Endothelial cell of umbilical vein (primary cell): ENCODE results near the gene EVC2.

ENCODE experiments used
- CTCF ChIP-seq, 2 donors: IDR thresholded peaks; 1 replicate in 1 of 2; 2 replicates in 1 of 2; pipeline ENCODE4 v1.5.1; 2011; ENCODE audit warnings: low read length in 2 of 2, mild to moderate bottlenecking in 2 of 2, moderate library complexity in 2 of 2, control low read depth in 1 of 2, inconsistent platforms in 1 of 2, low read depth in 1 of 2; ENCODE audit not compliant: insufficient read depth in 1 of 2; ENCODE audit errors: extremely low read depth in 1 of 2
- EZH2 ChIP-seq: IDR thresholded peaks from 2 replicates; pipeline ENCODE4 v1.6.1; 2012; ENCODE audit warnings: borderline replicate concordance, low read depth, mild to moderate bottlenecking, moderate library complexity, low read length, inconsistent platforms; ENCODE audit not compliant: severe bottlenecking
- FOS ChIP-seq: IDR thresholded peaks from 2 replicates; pipeline ENCODE4 v1.6.1; 2011; ENCODE audit warnings: mild to moderate bottlenecking, low read length, moderate library complexity, borderline replicate concordance; ENCODE audit not compliant: insufficient read depth
- GATA2 ChIP-seq: IDR thresholded peaks from 2 replicates; pipeline ENCODE4 v1.7.0; 2011; ENCODE audit warnings: low read depth, mild to moderate bottlenecking, moderate library complexity, mixed read lengths, low read length; ENCODE audit not compliant: insufficient read length, insufficient read depth
- JUN ChIP-seq: IDR thresholded peaks from 2 replicates; pipeline ENCODE4 v1.6.1; 2011; ENCODE audit warnings: borderline replicate concordance, low read depth; ENCODE audit not compliant: insufficient read length, insufficient read depth
- MAX ChIP-seq: IDR thresholded peaks from 2 replicates; pipeline ENCODE4 v1.6.1; 2011; ENCODE audit not compliant: insufficient read depth, insufficient read length
- MYC ChIP-seq: IDR thresholded peaks from one replicate; pipeline ENCODE4 v1.6.1; 2011; ENCODE audit warnings: mild to moderate bottlenecking, low read depth, low read length
- POLR2A ChIP-seq: IDR thresholded peaks from 2 replicates; pipeline ENCODE4 v1.6.1; 2012; ENCODE audit warnings: low read depth, mild to moderate bottlenecking, control low read depth, low read length
- POLR2AphosphoS5 ChIP-seq: IDR thresholded peaks from 2 replicates; pipeline ENCODE4 v1.6.1; 2012; ENCODE audit warnings: low read depth, mild to moderate bottlenecking, control low read depth, low read length, moderate library complexity; ENCODE audit not compliant: insufficient read depth

- no peak for TF ChIP-seq CTCF (IDR thresholded peaks at IDR 0.05; ENCODE audit: extremely low read depth in 1 of 2, insufficient read depth in 1 of 2, low read depth in 1 of 2, low read length in 2 of 2)
- TF ChIP-seq POLR2AphosphoS5: no peak
- no peak for TF ChIP-seq JUN
- no peak for TF ChIP-seq MAX
- TF ChIP-seq EZH2: no peak
- TF ChIP-seq POLR2A: no peak
- no peak for TF ChIP-seq MYC
- no peak for TF ChIP-seq FOS
- no peak for TF ChIP-seq GATA2
Measured at GRCh38 chr4:5693871-5694270, 14.5 kb downstream of the EVC2 start.
